Hepatic stellate cell (primary cell): ENCODE measurements around the gene NFIB.

Experiments
- DNase-seq: peaks from one replicate; pipeline ENCODE4 v3.0.0; 2011; ENCODE audit warnings: low spot score

The NFIB gene

GRCh38 chr9:14214065-14214684, 99.8 kb downstream of the NFIB start:
- DNase-seq = no peak

GRCh38 chr9:14213504-14213903, 100.4 kb downstream of the NFIB start:
- no peak for DNase-seq

GRCh38 chr9:14212697-14213420, 101.1 kb downstream of the NFIB start:
- DNase-seq = no peak

- DNase-seq = no peak
These were observed 101.9 kb downstream of the NFIB start for GRCh38 chr9:14212077-14212476.

- no peak for DNase-seq
These were observed 102.4 kb downstream of the NFIB start for GRCh38 chr9:14211564-14211963.

- no peak for DNase-seq
These were observed 103.5 kb downstream of the NFIB start for GRCh38 chr9:14210428-14210827.

- no peak for DNase-seq
These were observed 104.3 kb downstream of the NFIB start for GRCh38 chr9:14209399-14210345.

- DNase-seq = no peak
These were observed 106.5 kb downstream of the NFIB start for GRCh38 chr9:14207352-14207995.

GRCh38 chr9:14205463-14205862, 108.5 kb downstream of the NFIB start:
- peak; percentile 26 for DNase-seq

- DNase-seq = no peak
These were observed 110.4 kb downstream of the NFIB start for GRCh38 chr9:14203356-14204056.

- DNase-seq = no peak
These were observed 115.0 kb downstream of the NFIB start for GRCh38 chr9:14198841-14199455.

GRCh38 chr9:14198047-14198840, 115.7 kb downstream of the NFIB start:
- DNase-seq = no peak

- DNase-seq = no peak
These were observed 116.5 kb downstream of the NFIB start for GRCh38 chr9:14197325-14197858.

- DNase-seq = no peak
These were observed 120.5 kb downstream of the NFIB start for GRCh38 chr9:14193328-14193990.

GRCh38 chr9:14192556-14192955, 121.4 kb downstream of the NFIB start:
- no peak for DNase-seq

- DNase-seq = no peak
These were observed 122.4 kb downstream of the NFIB start for GRCh38 chr9:14191512-14191911.

GRCh38 chr9:14190240-14190639, 123.7 kb downstream of the NFIB start:
- no peak for DNase-seq

- DNase-seq = no peak
These were observed 124.4 kb downstream of the NFIB start for GRCh38 chr9:14189578-14189977.

GRCh38 chr9:14189146-14189545, 124.8 kb downstream of the NFIB start:
- DNase-seq = no peak
